ENCODE measurements around the gene CERS6. TPM values are rescaled to one million over a fixed set of nuclear protein-coding genes. Genes with fewer than 3 reads are reported as not detected.

The CERS6 gene
- total RNA-seq, 1 experiment from 2014 or later = not detected

DNA sequence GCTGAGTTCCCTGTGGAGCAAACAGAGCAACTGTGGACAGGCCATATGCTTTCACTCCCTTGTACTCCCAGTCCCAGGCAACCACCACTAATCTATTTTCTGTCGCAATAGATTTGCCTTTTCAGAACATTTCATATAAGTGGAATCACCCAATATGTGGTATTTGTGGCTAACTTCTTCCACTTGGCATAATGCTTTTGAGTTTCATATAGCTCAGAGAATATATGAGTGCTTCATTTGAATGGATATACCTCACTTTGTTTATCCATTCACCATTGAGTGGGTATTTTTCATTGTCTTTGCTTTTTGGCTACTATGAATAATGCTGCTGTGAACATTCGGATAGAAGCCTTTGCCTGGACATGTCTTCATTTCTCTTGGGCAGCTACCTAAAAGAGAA lies 151.9 kb downstream of the CERS6 start:
- Histone ChIP-seq H3K79me2 (ENCODE audit: low read length) (no peaks in the 10 kb centered on the region), H3K36me3 (ENCODE audit: insufficient read depth, low read length) (no peaks in the 10 kb centered on the region), H3K9ac (ENCODE audit: low read length) (no peak overlapping the region), H3K4me3 (ENCODE audit: low read length) (no peak overlapping the region), H3K4me1 (ENCODE audit: low read length) (no peaks in the 10 kb centered on the region), H2AFZ (ENCODE audit: low read length) (no peak overlapping the region), H3K9me3 (ENCODE audit: low read length) (no peaks in the 10 kb centered on the region), H3K27ac (ENCODE audit: low read length) (no peak overlapping the region), H3K27me3 (ENCODE audit: low read length) (no peaks in the 10 kb centered on the region), H3K9me2 (replicated peaks; ENCODE audit: insufficient read depth, low read length) (no peaks in the 10 kb centered on the region), H4K20me1 (ENCODE audit: insufficient read depth, low read depth, low read length) (no peaks in the 10 kb centered on the region), H3K4me2 (ENCODE audit: low read depth, low read length, poor library complexity, severe bottlenecking) (no peak overlapping the region)
- no peak for DNase-seq

DNA sequence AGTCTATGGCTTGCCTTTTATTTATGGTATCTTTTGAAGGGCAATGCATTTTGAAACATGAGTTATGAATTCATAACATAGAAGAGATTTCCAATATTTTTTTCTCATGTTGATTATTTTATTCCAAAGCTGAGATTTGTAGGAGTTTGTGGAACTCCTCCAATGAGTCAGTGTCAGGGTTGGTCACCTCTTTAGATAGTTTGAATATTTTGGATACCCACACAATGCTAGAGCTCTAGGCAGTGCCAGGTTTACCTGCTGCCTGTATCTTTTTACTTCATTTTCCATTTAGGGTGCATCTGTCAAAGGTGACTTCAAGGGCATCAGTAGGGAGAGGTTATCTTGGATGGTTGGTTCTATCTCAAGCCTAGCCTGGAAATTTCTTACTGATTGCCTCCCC lies 152.7 kb downstream of the CERS6 start:
- Histone ChIP-seq H3K27ac (ENCODE audit: low read length) (no peak overlapping the region), H3K27me3 (ENCODE audit: low read length) (no peaks in the 10 kb centered on the region), H3K4me1 (ENCODE audit: low read length) (no peaks in the 10 kb centered on the region), H3K36me3 (ENCODE audit: insufficient read depth, low read length) (no peaks in the 10 kb centered on the region), H2AFZ (ENCODE audit: low read length) (no peak overlapping the region), H3K79me2 (ENCODE audit: low read length) (no peaks in the 10 kb centered on the region), H3K9ac (ENCODE audit: low read length) (no peak overlapping the region), H3K9me2 (replicated peaks; ENCODE audit: insufficient read depth, low read length) (no peaks in the 10 kb centered on the region), H3K4me2 (ENCODE audit: low read depth, low read length, poor library complexity, severe bottlenecking) (no peak overlapping the region), H4K20me1 (ENCODE audit: insufficient read depth, low read depth, low read length) (no peaks in the 10 kb centered on the region), H3K9me3 (ENCODE audit: low read length) (no peaks in the 10 kb centered on the region), H3K4me3 (ENCODE audit: low read length) (no peak overlapping the region)
- no peak for DNase-seq

DNA sequence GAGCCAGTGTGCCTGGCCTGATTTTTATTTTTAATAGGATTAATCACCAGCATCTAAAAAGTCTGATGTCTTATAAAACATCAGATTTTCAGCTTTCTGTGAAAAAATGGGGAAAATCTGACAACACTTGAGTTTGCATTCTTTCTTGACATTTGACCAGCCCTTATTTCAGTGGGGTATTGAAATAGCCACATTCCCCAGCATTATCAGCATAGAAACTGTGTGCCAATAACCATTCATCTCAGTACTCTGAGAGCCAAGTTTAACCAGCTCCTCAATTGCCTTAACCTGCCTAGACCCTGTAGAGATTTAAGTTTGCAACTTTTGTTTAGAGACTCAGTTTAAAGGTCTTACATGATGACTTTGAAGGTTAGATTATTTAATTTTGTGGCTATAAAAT lies 155.0 kb downstream of the CERS6 start:
- H3K4me2 ChIP-seq (ENCODE audit: low read depth, low read length, poor library complexity, severe bottlenecking) = no peak overlapping the region
- no peak overlapping the region for H3K4me3 ChIP-seq (ENCODE audit: low read length)
- no peak overlapping the region for H3K27ac ChIP-seq (ENCODE audit: low read length)
- no peak for DNase-seq
- no peaks in the 10 kb centered on the region for H3K27me3 ChIP-seq (ENCODE audit: low read length)
- H2AFZ ChIP-seq (ENCODE audit: low read length) = no peak overlapping the region
- H3K36me3 ChIP-seq (ENCODE audit: insufficient read depth, low read length) = no peaks in the 10 kb centered on the region
- no peak overlapping the region for H3K9ac ChIP-seq (ENCODE audit: low read length)
- H3K9me3 ChIP-seq (ENCODE audit: low read length) = no peaks in the 10 kb centered on the region
- no peaks in the 10 kb centered on the region for H3K79me2 ChIP-seq (ENCODE audit: low read length)
- H4K20me1 ChIP-seq (ENCODE audit: insufficient read depth, low read depth, low read length) = no peaks in the 10 kb centered on the region
- H3K9me2 ChIP-seq (replicated peaks; ENCODE audit: insufficient read depth, low read length) = no peaks in the 10 kb centered on the region
- no peaks in the 10 kb centered on the region for H3K4me1 ChIP-seq (ENCODE audit: low read length)

DNA sequence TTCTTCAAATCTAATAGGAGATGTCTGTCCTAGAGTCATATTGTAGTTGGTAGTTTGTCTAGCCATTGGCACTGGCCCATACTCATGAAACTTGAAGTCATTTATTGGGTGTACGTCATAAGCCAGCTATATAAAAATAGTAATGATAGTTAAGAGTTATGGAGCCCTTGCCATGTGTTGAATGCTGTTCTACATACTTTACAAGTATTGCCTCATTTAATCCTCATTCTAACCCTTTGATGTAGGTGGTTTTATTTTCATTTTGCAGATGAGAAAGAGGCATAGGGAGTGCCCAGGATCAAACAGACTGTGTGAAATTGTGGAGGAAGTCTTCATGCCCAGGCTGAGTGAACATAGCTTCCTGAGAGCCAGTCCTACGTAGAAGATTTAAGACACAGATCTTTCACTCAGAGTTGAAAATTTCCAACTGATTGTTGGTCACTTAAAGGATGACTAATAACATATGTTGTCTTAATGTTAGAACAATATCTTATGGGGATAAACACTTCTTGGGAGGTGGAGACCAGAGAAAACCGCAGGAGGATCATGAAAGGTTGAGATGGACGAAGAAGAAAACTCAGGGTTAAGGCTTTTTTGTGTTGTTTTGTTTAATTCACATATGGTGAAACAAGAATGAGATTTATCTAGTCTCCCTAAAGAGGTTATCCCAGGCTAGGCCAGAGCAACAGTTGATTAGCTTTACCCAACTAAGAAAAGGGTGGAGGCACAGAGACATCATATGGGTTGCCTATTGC lies 156.0 kb downstream of the CERS6 start:
- no peak overlapping the region for H3K9ac ChIP-seq (ENCODE audit: low read length)
- no peak overlapping the region for H2AFZ ChIP-seq (ENCODE audit: low read length)
- no peaks in the 10 kb centered on the region for H3K36me3 ChIP-seq (ENCODE audit: insufficient read depth, low read length)
- no peak overlapping the region for H3K4me3 ChIP-seq (ENCODE audit: low read length)
- no peaks in the 10 kb centered on the region for H3K9me2 ChIP-seq (replicated peaks; ENCODE audit: insufficient read depth, low read length)
- H3K9me3 ChIP-seq (ENCODE audit: low read length) = no peaks in the 10 kb centered on the region
- no peak overlapping the region for H3K27ac ChIP-seq (ENCODE audit: low read length)
- DNase-seq = no peak
- H3K79me2 ChIP-seq (ENCODE audit: low read length) = no peaks in the 10 kb centered on the region
- H3K27me3 ChIP-seq (ENCODE audit: low read length) = no peaks in the 10 kb centered on the region
- no peaks in the 10 kb centered on the region for H4K20me1 ChIP-seq (ENCODE audit: insufficient read depth, low read depth, low read length)
- no peaks in the 10 kb centered on the region for H3K4me1 ChIP-seq (ENCODE audit: low read length)
- no peak overlapping the region for H3K4me2 ChIP-seq (ENCODE audit: low read depth, low read length, poor library complexity, severe bottlenecking)

DNA sequence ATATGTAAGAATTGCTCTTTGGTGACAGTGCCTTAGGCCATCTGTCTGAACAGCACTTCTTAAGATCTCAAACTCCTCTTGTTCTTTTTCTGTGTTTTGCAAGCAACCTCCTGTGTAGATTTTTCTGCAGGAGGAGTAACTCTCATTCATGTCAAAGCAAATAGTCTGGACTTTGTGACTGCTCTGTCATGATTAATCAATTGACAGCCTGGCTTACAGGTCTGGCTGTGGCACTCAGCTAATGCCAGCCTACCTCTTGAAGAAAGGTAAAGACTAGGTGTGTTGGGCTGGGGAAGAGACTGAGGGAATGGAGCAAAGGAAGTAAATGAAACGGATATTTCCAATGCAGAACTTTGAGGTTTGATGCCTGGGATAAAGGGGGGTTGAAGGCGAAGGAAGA lies 156.6 kb downstream of the CERS6 start:
- Histone ChIP-seq H3K4me3 (ENCODE audit: low read length) (no peak overlapping the region), H3K4me1 (ENCODE audit: low read length) (no peaks in the 10 kb centered on the region), H3K79me2 (ENCODE audit: low read length) (no peaks in the 10 kb centered on the region), H3K27me3 (ENCODE audit: low read length) (no peaks in the 10 kb centered on the region), H3K9ac (ENCODE audit: low read length) (no peak overlapping the region), H3K9me2 (replicated peaks; ENCODE audit: insufficient read depth, low read length) (no peaks in the 10 kb centered on the region), H3K9me3 (ENCODE audit: low read length) (no peaks in the 10 kb centered on the region), H2AFZ (ENCODE audit: low read length) (no peak overlapping the region), H3K27ac (ENCODE audit: low read length) (no peak overlapping the region), H3K4me2 (ENCODE audit: low read depth, low read length, poor library complexity, severe bottlenecking) (no peak overlapping the region), H3K36me3 (ENCODE audit: insufficient read depth, low read length) (no peaks in the 10 kb centered on the region), H4K20me1 (ENCODE audit: insufficient read depth, low read depth, low read length) (no peaks in the 10 kb centered on the region)
- no peak for DNase-seq

DNA sequence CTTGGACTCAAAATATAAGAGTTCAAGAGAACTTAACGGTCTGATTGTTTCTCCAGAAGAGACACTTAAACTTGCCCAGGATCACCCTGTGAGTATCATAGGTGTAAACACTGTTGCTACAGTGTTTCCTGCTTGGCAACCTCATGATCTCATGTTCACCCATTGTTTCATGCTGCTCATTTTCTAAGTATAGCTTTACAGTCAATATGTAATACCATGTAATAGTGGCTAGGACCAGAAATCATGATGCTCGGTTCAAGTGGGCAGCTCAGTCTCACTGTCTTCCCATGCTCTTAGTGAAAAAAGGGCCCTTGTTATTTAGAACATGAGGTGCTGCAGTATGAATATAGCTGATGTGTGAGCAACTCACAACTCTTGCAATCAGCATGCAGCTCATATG lies 157.5 kb downstream of the CERS6 start:
- no peak for DNase-seq
- Histone ChIP-seq H3K79me2 (ENCODE audit: low read length) (no peaks in the 10 kb centered on the region), H3K36me3 (ENCODE audit: insufficient read depth, low read length) (no peaks in the 10 kb centered on the region)

DNA sequence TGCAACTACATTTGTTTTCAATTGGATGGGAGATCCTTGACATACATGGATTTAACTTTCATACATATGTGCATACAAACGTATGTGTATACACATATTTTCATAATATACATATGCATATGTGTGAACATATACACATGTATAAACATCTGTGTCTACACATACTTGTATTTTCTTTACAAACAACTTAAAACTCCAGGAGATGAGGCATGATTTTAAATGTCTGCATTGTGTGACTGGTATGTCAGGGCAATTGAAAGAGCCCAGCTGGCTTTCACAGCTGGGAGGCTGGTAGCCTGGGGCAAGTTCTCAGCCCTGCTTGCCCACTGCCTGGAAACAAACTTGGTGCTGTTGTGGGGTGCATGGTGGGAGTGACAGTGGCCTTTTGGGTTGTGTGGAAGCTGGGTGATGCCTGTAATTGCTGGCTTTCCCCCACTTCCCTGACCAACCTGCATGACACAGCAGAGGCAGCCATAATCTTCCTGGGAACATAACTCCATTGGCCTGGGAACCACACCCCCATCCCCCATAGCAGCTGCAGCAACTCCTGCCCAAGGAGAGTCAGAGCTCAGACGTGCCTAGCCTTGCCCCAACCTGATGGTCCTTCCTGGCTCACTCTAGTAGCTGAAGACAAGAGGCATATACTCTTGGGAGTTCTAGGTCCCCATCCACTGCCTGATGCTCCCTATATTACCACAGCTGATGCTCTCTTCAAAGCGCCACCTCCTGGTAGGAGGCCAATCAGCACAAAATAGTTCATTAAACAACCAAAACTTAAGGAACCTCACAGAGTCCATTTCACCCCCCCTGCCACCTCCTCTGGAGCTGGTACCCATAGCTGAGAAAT lies 158.3 kb downstream of the CERS6 start:
- no peak overlapping the region for H2AFZ ChIP-seq (ENCODE audit: low read length)
- H3K9ac ChIP-seq (ENCODE audit: low read length) = no peak overlapping the region
- DNase-seq = peak; percentile 70
- no peak overlapping the region for H3K4me2 ChIP-seq (ENCODE audit: low read depth, low read length, poor library complexity, severe bottlenecking)
- H3K9me3 ChIP-seq (ENCODE audit: low read length) = no peaks in the 10 kb centered on the region
- no peak overlapping the region for H3K27ac ChIP-seq (ENCODE audit: low read length)
- no peaks in the 10 kb centered on the region for H3K36me3 ChIP-seq (ENCODE audit: insufficient read depth, low read length)
- H3K4me3 ChIP-seq (ENCODE audit: low read length) = no peak overlapping the region
- no peaks in the 10 kb centered on the region for H3K4me1 ChIP-seq (ENCODE audit: low read length)
- H3K27me3 ChIP-seq (ENCODE audit: low read length) = no peaks in the 10 kb centered on the region
- no peaks in the 10 kb centered on the region for H3K9me2 ChIP-seq (replicated peaks; ENCODE audit: insufficient read depth, low read length)
- no peaks in the 10 kb centered on the region for H3K79me2 ChIP-seq (ENCODE audit: low read length)
- no peaks in the 10 kb centered on the region for H4K20me1 ChIP-seq (ENCODE audit: insufficient read depth, low read depth, low read length)

More for the DNA sequence above, 157.5 kb downstream of the CERS6 start:
- Histone ChIP-seq H3K4me2 (ENCODE audit: low read depth, low read length, poor library complexity, severe bottlenecking) (no peak overlapping the region), H3K4me3 (ENCODE audit: low read length) (no peak overlapping the region), H3K27ac (ENCODE audit: low read length) (no peak overlapping the region), H3K27me3 (ENCODE audit: low read length) (no peaks in the 10 kb centered on the region), H2AFZ (ENCODE audit: low read length) (no peak overlapping the region), H4K20me1 (ENCODE audit: insufficient read depth, low read depth, low read length) (no peaks in the 10 kb centered on the region), H3K4me1 (ENCODE audit: low read length) (no peaks in the 10 kb centered on the region), H3K9ac (ENCODE audit: low read length) (no peak overlapping the region), H3K9me3 (ENCODE audit: low read length) (no peaks in the 10 kb centered on the region), H3K9me2 (replicated peaks; ENCODE audit: insufficient read depth, low read length) (no peaks in the 10 kb centered on the region)

DNA sequence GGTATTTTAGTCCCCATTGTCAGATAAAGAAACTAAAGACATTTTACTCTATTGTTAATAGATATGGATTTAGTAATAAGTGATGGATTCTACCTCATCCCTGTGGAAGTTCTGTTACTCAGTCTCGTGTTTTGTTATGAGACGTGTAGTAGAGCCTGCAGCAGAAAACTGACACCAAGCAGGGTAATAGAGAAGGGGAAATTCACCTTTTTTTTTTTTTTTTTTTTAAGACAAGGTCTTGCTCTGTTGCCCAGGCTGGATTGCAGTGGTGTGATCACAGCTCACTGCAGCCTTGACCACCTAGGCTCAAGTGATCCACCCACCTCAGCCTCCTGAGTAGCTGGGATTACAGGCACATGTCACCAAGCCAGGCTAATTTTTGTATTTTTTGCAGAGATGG lies 164.5 kb downstream of the CERS6 start:
- H3K4me1 ChIP-seq (ENCODE audit: low read length) = no peaks in the 10 kb centered on the region

More for the DNA sequence above, 164.5 kb downstream of the CERS6 start:
- Histone ChIP-seq H3K79me2 (ENCODE audit: low read length) (no peaks in the 10 kb centered on the region), H3K4me2 (ENCODE audit: low read depth, low read length, poor library complexity, severe bottlenecking) (no peak overlapping the region), H3K9me2 (replicated peaks; ENCODE audit: insufficient read depth, low read length) (no peaks in the 10 kb centered on the region), H3K27me3 (ENCODE audit: low read length) (no peaks in the 10 kb centered on the region), H3K36me3 (ENCODE audit: insufficient read depth, low read length) (no peaks in the 10 kb centered on the region), H2AFZ (ENCODE audit: low read length) (no peak overlapping the region), H3K4me3 (ENCODE audit: low read length) (no peak overlapping the region), H3K9me3 (ENCODE audit: low read length) (no peaks in the 10 kb centered on the region), H3K9ac (ENCODE audit: low read length) (no peak overlapping the region), H3K27ac (ENCODE audit: low read length) (no peak overlapping the region), H4K20me1 (ENCODE audit: insufficient read depth, low read depth, low read length) (no peaks in the 10 kb centered on the region)
- no peak for DNase-seq

Measured in Karpas-422 (cell line).